NCI-H2107 (cell line): ENCODE measurements around the gene TRAF5.
"Not testable (repeated sequence)": the region's sequence is repeated elsewhere in the genome, so short reads cannot be mapped to it uniquely, and the experiment has no call there.

Source experiments
- DNase-seq: peaks from one replicate; lab custom pipeline; 2025; lab: John Stamatoyannopoulos, UW

TRAF5 gene, protein sequence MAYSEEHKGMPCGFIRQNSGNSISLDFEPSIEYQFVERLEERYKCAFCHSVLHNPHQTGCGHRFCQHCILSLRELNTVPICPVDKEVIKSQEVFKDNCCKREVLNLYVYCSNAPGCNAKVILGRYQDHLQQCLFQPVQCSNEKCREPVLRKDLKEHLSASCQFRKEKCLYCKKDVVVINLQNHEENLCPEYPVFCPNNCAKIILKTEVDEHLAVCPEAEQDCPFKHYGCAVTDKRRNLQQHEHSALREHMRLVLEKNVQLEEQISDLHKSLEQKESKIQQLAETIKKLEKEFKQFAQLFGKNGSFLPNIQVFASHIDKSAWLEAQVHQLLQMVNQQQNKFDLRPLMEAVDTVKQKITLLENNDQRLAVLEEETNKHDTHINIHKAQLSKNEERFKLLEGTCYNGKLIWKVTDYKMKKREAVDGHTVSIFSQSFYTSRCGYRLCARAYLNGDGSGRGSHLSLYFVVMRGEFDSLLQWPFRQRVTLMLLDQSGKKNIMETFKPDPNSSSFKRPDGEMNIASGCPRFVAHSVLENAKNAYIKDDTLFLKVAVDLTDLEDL

DNA sequence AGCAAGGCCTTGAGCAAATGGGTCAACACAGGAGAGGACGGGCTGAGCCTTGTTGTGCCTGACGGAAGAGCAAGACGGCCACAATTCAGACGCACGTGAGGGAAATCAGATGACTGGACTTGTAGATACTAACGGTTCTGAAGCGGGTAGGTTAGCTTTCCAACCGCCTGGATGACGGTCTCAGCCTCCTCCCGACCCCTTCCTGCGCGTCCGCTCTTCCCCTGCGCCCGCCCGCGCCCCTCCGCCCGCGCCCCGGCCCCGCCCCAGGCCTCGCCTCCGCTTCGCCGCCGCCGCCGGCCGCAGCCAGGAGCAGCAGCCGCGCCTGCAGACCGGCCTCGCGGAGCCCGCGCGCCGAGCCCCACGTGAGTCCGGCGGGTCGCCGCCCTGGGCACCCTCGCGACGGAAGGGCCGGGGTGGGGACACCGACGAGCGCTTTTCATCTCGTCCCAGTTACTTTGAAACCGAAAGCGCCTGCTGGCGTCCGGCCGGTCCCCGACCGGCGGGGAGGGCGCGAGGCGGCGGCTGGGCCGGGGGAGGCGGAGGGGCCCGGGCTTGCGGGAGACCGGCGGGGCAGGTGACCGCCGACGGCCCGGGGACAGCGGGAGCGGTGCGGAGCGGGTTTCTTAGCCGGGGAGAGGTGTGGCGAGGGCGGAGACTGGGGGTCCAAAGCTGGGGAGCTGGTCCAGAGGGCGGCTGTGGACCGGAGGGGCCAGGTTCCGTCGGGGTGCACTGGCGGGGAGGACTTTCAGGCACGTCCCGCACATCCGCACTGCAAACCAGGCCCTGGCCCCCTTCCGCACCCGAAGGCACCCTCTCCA lies at the start of gene TRAF5:
Gene TRAF5, plus strand, starts transcription at position 306 of the 818 bp plus-strand sequence. CDS start 26,407 bp downstream, outside the sequence.
- DNase-seq, result no peak

DNA sequence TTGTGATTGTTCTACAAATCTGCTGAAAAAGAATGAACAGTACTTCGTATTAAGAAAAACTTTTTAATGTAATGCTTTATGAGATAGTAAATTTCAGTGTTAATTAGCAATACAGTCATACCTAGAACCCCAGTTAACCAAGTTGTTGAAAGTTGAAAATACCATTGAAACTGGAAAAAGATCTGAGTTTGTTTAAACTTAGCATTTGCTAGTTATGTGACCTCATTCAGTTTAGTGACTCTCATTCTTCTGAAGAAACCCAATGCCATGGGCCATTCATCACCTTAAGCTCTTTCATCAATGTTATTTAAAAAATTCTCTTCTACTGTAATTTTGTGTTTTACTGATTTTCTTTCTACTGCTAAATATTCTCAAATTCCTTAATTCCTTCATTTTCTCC lies 47.3 kb upstream of the TRAF5 start:
- no peak for DNase-seq

DNA sequence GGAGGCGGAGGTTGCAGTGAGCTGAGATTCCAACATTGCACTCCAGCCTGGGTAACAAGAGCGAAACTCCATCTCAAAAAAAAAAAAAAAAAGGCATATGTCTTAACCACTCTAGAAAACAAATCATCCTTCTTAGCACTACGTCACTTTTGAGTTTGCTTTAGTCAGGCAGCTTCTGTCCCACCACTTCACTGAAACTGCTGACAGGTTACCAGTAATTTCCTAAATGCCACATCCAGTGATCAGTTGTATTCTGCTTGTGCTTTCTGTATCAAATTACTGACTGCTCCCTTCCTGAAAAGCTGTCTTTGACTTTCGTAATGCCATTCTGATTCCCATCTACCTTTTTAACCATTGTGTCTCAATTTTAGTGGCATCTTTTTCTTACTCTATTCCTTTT lies 45.7 kb upstream of the TRAF5 start:
- DNase-seq, result no peak

DNA sequence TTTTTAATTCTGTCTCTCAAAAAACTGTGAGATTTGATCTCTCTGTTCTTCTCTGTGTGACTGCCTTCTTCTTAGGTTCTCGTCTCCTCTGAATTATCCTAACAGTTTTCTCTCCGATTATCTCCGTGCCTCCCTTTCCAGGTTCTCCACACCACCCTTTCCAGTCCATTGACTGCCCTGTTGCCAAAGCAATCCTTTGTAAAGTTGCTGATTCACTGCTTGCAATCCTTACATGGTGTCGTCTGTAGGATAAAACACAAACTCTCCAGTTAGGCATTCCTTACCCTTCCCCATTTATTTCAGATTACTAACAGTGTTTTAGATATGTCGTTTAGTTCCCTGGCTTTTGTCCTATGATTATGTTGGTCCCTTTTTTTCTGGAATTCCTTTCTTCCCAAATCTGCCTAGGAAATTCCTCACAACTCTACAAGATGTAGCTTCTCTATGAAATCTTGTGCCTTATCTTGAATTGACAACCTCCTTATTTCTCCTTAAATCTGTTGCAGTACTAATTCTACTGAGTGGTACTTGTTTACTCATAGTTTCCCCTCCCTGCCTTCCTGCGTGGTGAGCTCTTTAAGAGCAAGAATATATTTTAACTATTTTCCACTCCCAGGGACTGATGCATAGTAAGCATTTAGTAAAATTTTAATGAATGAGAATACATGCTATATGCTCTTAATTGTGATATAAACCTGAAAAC lies 45.2 kb upstream of the TRAF5 start:
- DNase-seq, result no peak

DNA sequence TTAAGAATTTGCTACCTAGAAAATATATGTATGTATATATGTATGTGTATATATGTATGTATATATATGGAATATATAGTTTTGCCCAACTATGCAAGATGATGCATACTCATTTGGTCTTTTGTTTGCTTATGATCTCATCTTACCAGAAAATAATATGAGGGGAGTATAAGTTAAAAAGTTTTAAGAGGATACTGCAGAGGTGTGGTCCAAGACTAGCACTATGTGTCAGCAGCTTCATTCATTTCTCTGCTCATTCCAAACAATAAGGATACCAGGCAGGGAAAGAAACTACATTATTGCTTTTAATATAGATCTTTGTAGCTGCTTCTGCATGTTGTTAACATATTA lies 44.6 kb upstream of the TRAF5 start:
- DNase-seq, result no peak

DNA sequence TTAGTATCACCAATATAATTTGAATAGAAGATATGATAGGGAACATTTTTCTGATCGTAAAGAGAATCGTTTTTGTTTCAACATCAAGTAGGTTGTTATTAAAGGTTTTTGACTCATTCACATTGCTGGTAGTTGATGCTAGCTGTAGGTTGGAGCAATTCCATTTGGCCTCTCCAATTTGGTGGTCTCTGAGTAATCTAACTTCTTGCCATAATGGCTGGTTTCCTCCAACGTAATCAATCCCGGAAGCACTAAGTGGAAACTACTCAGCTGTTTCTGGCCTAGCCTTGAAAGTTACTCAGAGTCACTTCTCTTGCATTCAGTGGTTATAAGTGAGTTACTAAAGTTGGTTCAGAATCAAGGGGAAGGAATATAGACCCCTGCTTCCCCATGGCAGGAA lies 41.4 kb upstream of the TRAF5 start:
- no peak for DNase-seq

DNA sequence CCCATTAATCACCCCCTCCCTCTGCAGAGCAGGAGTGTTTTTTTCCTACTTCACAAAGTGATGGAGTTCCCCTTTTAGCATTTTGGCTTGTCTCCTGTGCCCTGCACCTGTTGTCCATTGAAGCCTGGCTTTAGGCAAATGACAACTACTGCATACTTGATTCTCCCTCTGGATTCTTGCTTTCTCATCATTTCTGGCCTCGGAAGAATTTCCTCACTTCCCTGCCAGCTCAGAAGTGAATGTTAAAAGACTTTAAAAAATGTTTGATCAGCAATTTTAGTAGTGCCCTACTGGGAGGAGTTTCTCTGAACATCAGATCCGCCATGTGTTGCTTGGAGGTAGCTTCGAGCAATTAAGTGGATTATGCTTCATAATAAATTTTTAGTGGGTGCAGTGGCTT lies 39.4 kb upstream of the TRAF5 start:
- DNase-seq, result no peak

DNA sequence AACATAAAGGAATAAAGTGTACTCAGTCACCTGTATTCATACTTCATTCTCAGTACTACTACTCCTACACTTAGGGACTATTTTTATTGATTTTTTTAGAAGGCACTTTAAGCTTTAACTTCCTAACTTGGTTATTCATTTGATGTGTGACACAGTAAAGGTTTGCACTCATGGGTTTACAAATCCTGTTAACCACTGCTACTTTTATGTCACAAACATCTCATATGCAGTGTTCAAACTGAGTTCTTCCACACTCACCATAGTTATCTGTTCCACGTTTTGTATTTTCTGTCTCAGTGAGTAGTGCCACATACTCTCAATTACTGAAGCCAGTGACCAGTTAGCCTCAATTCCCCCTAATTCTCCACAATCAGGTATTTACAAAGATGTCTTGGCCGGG lies 34.2 kb upstream of the TRAF5 start:
- DNase-seq, result no peak

DNA sequence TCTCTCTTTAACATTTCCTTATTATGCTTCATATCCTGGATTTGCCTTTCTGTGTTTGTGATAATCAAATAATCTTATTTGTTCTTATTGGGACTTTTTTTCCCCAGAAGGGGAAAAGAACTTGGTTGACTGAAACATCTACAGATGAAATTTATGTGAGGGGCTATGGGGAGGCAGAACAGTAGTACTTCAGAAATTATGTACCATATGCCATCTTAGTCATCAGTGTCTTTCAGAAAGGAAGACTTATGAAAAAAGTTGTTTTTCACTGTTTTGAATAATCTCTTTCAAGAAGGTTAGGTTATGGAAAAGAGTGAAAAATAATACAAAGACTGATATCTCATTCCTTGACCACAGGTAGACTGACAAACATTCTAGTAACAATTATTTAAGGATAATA lies 30.2 kb upstream of the TRAF5 start:
- no peak for DNase-seq

DNA sequence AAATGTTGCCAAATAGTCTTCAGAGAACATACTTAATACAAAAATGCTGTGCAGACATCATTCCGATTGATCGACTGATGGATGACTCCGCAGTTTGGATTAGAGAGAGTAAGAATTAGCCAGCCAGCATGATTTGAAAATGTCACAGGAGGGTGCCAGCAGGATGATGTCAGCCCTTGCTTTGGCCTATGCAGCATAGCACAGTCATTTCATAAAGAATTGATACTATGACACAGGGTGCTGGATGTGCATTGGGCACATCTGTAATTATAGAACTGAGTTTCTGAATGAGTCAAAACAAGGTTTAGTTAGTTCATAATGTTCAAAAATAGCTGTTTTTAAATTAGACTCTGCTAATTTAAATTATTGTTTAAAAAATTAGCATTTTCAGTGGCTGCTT lies 21.6 kb upstream of the TRAF5 start:
- no peak for DNase-seq

DNA sequence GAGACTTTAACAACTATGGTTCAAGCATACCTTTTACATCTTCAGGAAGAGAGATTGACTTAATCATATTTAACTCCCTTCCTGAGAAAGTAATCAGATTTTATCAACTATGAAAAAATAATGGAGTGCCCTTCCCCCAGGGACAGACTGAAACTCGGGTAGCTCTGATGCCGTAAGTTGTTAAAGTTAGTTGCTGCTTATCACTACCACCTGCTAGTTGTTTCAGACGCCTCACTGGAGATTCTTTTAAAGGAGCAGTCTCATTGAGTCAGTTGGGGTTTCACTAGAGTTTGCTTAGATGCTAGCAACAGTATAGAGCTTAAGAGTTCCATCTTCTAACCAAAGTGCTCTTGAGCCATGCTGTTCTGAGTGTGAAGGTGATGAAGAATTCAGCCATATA lies 17.0 kb upstream of the TRAF5 start:
- no peak for DNase-seq

DNA sequence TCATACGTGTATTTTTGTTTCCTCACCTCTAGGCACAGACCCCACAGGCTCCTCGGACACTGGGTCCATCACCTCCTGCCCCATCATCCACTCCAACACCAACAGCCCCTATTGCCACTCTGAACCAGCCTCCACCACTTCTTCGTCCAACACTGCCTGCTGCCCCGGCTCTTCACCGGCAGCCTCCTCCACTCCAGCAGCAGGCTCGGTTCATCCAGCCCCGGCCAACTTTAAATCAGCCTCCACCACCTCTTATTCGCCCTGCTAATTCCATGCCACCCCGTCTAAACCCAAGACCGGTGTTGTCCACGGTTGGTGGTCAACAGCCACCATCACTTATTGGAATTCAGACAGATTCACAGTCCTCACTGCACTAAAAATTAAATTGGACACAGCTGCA lies 13.2 kb upstream of the TRAF5 start:
- DNase-seq, result no peak

DNA sequence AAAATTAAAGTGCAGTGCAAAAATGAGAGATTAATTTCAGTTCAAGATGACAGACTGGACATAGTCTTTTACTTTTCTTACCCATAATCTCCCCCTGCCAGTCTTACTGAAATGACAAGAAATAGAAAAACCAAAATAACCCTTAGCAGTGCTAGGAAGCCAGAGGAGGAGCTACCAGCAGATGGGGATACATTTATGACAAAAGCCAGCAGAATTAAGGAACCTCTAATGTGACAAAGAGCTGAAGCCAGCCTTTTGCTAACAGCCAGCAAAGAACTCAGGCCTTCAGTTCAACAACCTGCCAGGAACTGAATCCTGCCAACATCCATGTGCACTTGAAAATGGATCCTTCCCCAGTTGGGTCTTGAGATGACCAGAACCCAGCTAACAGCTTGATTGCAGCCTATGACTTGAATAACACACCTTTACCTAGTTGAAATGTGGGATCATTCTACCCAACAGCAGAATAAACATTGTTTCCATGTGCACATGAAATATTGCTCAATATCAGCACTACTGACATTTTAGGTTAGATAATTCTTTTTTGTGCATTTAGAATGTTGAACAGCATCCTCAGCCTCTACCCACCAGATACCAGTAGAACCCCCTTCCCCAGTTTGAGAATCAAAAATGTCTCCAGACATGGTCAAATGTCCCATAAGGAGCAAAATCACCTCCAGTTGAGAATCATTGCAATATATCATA lies 7.9 kb upstream of the TRAF5 start:
- no peak for DNase-seq

DNA sequence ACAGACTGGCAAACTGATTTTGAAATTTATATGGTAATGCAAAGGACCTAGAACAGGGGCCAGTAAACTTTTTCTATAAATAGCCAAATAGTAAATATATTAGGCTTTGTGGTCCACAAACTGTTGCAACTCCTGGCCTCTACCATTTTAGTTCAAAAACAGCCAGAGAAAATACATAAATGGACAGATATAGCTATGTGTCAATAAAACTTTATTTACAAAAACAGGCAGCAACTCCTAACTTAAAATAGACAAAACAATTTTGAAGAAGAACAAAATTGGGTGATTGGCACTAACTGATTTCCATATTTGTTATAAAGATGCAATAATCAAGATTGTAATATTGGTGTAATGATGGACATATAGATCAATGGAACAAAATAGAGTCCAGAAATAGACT lies 6.7 kb upstream of the TRAF5 start:
- no peak for DNase-seq

DNA sequence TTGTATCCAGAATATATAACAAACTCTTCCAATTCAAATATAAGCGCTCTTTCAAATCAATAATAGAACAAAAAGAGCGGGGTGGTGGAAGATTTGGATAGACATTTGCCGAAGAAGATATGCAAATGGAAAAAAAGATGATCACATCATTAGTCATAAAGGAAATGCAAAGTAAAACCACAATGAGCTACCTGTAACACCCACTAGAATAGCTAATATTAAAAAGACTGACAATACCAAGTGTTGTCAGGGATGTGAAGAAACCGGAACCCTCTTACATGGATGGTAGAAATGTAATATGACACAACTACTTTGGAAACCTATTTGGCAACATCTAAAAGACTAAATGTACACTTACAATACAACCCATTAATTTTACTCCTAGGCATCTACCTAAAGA lies 5.7 kb upstream of the TRAF5 start:
- DNase-seq, result no peak

DNA sequence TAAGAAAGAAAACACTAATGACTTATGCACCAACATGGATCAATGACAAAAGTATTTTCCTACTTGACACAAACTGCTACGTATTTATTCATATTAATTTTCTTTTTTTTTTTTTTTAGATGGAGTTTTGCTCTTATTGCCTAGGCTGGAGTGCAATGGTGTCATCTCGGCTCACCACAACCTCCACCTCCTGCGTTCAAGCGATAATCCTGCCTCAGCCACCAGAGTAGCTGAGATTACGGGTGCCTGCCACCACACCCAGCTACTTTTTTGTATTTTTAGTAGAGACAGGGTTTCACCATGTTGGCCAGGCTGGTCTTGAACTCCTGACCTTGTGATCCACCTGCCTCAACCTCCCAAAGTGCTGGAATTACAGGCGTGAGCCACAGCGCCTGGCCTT lies 5.0 kb upstream of the TRAF5 start:
- DNase-seq, result not testable (repeated sequence)

DNA sequence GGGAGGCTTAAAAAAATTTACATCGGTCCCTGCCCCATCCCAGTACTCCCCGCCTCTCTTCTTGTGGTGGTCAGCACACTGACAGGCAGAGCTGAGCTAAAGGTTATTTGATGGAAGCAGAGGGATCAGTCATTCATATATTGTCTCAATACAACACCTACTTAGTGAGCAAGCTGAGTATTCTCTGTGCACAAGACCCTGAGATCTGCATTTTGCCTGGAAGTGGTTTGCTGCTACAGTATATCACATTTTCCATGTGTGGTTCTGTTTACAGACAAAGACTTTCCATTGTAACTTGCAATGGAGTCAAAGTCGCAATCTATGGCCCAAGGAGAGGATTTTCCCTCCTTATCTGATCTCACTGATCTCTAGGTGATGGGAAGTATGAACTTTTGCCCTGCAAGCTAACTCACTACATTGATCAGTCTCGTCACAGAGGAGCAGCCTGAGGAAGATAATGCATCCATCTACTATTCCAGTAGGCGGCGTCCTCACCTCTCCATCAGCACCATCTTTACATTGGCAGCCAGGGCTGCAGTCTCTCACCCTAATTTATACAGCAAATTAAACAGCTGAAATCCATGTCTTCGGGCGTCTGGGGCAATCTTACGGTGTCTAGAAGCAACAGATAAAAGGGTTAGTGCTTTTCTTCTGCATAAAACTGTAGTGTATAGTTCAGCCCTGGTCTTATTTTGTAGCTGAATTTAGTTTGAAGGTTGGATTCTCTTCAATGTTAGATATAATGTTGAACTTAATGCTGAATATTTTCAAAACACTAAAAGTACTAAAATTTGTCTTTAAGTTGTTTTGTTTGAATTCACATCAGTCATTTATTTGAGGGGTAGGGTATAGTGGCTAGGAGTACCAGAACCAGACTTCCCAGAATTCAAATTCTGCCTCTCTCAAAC lies 3.2 kb upstream of the TRAF5 start:
- no peak for DNase-seq

DNA sequence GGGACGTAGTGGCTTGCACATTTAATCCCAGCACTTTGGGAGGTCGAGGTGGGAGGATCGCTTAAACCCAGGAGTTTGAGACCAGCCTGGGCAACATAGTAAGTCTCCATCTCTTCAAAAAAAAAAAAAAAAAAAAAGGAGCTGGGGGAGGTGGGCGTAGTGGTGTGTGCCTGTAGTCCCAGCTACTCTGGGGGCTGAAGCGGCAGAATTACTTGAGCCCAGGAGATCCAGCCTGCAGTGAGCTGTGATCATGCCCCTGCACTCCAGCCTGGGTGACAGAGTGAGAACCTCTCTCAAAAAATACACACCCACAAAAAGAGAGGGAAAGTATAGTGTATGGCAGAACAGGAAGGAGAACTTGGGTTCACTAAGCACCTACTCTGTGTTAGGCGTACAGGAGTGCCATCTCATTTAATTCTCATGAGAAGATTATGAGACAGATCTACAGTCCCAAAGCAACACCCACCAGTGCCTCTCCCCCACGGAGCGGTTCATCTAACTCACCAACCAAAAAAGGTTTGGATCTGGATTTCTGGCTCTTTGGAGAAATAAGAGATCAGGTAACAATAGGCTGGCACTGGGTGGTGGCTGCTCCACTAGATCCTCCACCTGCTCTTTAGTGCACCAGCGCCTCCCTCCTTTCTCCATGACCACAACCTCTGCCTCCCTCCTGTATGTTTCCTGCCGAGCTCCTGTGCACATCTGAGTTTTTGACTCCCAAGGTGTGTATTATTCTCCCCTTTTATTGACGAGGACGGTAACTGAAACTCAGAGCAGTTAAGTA lies 1.4 kb upstream of the TRAF5 start:
- DNase-seq, result peak; percentile 34

DNA sequence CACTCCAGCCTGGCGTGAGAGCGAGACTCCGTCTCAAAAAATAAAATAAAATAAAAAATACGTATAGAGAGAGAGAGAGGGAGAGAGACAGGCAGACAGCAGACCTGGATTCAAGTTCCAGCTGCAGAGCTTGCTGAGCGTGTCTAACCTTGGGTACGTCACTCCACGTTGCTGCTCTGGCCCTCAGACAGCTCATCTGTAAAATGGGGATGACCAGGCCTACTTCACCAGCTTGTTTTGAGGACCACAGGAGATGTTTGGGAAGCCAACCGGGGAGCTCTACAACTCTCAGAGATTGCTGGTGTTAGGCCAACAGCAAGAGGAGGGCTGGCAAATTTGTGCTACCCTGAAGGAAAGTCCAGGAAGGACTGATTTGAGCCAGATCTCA lies 499 bp upstream of the TRAF5 start:
- no peak for DNase-seq

DNA sequence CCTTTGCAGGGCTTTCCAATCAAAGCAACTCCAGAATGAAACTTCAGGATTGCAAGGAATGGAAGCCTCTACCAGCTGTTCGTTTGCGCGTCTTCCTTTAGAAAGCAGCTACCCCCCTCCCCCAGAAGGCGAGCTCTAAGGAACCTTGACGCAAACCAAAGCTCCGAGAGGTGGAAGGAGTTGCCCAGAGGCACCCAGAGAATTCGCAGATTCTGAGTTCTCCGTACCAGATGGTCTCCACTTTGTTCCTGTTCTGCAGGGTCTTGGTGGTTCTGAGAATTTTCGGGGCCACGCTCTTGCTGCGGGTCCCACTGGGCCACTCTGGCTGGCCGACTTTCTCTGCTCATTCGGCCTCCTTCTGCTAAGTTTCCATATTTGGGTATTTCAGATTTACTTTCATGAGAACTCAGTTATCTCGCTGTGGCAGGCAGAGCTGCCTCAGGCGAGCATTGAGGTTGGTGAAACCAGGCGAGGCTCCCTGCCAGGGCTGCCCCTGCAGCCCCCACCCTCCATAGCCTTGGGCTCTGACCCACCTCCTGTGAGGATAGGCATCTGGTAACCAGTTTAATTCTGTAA lies 801 bp downstream of the TRAF5 start:
- DNase-seq, result no peak
